ENCODE measurements around the gene CFAP43.

CFAP43 gene

DNA sequence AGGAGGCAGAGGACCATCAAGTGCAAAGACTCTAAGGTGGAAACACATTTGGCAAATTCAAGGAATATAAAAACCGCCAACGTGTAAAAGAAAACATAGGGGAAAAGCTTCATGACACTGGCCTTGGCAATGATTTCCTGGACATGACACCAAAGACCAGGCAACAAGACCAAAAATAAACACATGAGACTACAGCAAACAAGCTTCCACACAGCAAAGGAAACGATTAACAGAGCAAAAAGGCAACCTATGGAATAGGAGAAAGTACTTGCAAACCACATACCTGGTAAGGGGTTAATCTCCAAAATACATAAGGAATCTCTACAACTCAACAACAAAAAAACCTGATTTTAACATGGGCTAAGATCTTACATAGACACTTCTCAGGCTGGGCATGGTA lies 26.0 kb upstream of the CFAP43 start:
- TF ChIP-seq, protein P1, sequence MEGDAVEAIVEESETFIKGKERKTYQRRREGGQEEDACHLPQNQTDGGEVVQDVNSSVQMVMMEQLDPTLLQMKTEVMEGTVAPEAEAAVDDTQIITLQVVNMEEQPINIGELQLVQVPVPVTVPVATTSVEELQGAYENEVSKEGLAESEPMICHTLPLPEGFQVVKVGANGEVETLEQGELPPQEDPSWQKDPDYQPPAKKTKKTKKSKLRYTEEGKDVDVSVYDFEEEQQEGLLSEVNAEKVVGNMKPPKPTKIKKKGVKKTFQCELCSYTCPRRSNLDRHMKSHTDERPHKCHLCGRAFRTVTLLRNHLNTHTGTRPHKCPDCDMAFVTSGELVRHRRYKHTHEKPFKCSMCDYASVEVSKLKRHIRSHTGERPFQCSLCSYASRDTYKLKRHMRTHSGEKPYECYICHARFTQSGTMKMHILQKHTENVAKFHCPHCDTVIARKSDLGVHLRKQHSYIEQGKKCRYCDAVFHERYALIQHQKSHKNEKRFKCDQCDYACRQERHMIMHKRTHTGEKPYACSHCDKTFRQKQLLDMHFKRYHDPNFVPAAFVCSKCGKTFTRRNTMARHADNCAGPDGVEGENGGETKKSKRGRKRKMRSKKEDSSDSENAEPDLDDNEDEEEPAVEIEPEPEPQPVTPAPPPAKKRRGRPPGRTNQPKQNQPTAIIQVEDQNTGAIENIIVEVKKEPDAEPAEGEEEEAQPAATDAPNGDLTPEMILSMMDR (IDR thresholded peaks at IDR 0.05; ENCODE audit: borderline replicate concordance, control extremely low read depth, extremely low read depth, insufficient read depth, missing control alignments), result no peak
- in situ Hi-C loops (cut with MboI; ENCODE audit: low sequenced_read_pairs, unreplicated experiment), result no loop called here
- DNase-seq (ENCODE audit: low spot score), result no peak

DNA sequence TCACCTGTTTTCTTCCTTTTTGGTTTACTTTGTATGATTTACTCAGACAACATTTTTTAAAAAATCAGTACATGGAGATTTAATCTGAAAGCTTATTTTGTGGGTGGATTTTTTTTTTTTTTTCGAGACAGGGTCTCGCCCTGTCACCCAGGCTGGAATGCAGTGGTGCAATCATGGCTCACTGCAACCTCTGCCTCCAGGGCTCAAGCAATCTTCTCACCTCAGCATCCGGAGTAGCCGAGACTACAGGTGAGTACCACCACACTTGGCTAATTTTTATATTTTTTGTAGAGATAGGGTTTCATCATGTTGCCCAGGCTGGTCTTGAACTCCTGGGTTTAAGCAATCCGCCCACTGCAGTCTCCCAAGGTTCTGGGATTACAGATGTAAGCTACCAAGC lies 25.1 kb upstream of the CFAP43 start:
- no peak for DNase-seq (ENCODE audit: low spot score)
- TF ChIP-seq, protein P1 (IDR thresholded peaks at IDR 0.05; ENCODE audit: borderline replicate concordance, control extremely low read depth, extremely low read depth, insufficient read depth, missing control alignments), result no peak
- in situ Hi-C loops (cut with MboI; ENCODE audit: low sequenced_read_pairs, unreplicated experiment), result no loop called here

DNA sequence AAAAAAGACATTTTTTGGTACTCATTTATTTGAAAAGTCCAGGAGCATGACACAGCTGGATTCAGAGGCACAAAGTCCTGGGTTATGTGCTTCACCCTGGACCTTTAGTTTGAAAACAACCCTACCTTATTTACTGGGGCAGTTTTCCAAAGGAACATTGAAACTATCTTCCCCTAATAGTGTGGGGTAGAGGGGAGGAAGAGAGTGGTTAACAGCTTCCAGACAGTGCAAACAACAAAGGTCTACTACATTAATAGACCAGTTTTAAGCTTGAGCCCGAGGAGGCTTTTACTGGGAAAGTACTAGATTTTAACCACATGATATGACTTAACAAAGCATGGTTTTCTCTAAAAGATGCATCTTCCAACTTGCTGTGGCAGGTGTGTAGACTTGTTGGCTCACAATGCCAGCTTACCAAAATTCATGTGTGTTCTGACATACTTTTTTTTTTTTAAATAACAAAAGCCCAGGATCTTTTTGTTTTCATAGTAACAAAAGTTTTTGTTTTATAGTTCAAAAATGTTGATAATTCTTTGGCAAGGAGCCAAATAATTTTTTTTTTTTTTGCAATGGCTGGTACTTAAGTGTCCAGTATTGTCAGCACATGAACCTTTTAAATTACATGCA lies 24.3 kb upstream of the CFAP43 start:
- no peak for DNase-seq (ENCODE audit: low spot score)
- in situ Hi-C loops (cut with MboI; ENCODE audit: low sequenced_read_pairs, unreplicated experiment), result no loop called here
- TF ChIP-seq, protein P1 (IDR thresholded peaks at IDR 0.05; ENCODE audit: borderline replicate concordance, control extremely low read depth, extremely low read depth, insufficient read depth, missing control alignments), result no peak

- in situ Hi-C loops (cut with MboI; ENCODE audit: low sequenced_read_pairs, unreplicated experiment), result no loop called here
- TF ChIP-seq, protein P1 (IDR thresholded peaks at IDR 0.05; ENCODE audit: borderline replicate concordance, control extremely low read depth, extremely low read depth, insufficient read depth, missing control alignments), result no peak
- DNase-seq (ENCODE audit: low spot score), result peak; percentile 45
These were observed 23.3 kb upstream of the CFAP43 start for GRCh38 chr10:104255311-104255981.

- TF ChIP-seq, protein P1 (IDR thresholded peaks at IDR 0.05; ENCODE audit: borderline replicate concordance, control extremely low read depth, extremely low read depth, insufficient read depth, missing control alignments), result no peak
- DNase-seq (ENCODE audit: low spot score), result peak; percentile 81
- in situ Hi-C loops (cut with MboI; ENCODE audit: low sequenced_read_pairs, unreplicated experiment), result no loop called here
These were observed 22.5 kb upstream of the CFAP43 start, which contains the start of gene GSTO1 for GRCh38 chr10:104254493-104255310. Gene GSTO1, plus strand, starts transcription at chr10:104254892. Its CDS starts 37 bp downstream, at chr10:104254929.

GRCh38 chr10:104253606-104254410 lies 21.6 kb upstream of the CFAP43 start:
- no peak for DNase-seq (ENCODE audit: low spot score)
- TF ChIP-seq, protein P1 (IDR thresholded peaks at IDR 0.05; ENCODE audit: borderline replicate concordance, control extremely low read depth, extremely low read depth, insufficient read depth, missing control alignments), result no peak
- in situ Hi-C loops (cut with MboI; ENCODE audit: low sequenced_read_pairs, unreplicated experiment), result no loop called here

Measured in GM13976 (cell line).